Measurements from ENCODE around the gene SERPINB1.

SERPINB1 gene

GRCh38 chr6:2790588-2791449, 50.8 kb downstream of the SERPINB1 start:
- FAIRE-seq: no peak

GRCh38 chr6:2786269-2786668, 55.4 kb downstream of the SERPINB1 start:
- FAIRE-seq: no peak

GRCh38 chr6:2784930-2785329, 56.7 kb downstream of the SERPINB1 start:
- no peak for FAIRE-seq

DNA sequence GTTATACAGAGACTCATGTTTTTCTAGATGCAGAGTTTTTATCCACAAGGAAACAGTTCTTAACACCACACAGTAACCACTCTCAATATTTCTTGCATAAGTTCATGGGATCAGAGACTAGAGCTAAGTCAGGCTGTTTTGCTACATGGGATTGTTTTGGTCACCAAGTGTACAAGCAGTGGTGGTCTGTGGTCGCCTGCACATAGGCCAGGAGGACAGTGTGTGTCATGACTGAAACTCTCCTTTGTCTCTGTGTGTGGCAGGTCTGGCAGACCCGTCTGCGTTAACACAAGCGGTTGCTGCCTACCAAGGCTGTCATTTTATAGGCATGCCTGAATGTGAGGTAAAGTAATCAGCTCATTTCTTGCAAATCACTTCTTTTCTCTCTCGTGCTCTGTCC, 57.6 kb downstream of the SERPINB1 start:
- no peak for FAIRE-seq

- no peak for FAIRE-seq
These were observed 58.3 kb downstream of the SERPINB1 start for GRCh38 chr6:2783188-2783963.

DNA sequence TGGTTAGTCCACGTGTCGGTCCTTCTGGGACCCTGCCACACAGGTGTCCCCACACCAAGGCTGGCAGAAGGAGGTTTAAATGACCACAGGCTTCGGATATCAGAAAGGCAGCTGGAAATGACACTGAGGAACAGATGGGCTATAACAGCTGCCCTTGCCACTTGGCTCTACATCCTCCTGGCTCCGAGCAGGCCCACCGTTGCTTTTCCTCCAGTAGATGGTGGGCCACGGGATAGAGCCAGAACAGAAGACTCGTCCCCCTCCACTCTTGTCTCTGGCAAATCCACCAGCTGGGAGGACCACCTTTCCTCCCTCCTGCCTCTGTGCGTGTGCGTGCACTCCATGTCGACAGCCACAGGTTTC, 58.9 kb downstream of the SERPINB1 start:
- no peak for FAIRE-seq

DNA sequence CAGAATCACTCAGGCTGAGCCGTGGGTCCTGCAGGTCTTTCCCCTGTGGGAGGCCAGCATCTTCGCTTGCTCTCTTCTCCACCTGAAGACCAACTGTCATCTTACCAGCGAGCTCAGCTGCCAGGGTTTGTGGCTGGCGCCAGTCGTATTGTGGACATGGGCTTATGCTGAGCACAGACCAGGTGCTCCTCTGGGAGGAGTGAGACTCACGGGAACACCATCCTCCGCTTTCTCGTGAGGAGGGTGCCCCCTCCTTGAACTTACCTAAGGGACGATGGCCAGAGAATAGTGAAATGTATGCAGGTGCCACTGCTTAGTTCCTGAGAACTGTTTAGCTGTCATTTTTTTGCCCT, 59.3 kb downstream of the SERPINB1 start:
- FAIRE-seq: no peak
